Activated CD8-positive, alpha-beta T cell treated with anti-CD3 and anti-CD28 coated beads for 36 hours (primary cell): ENCODE measurements around the gene NAPB. TPM values are rescaled to one million over a fixed set of nuclear protein-coding genes. Genes with fewer than 3 reads are reported as not detected.
A peak's percentile ranks its signal among the peaks of the same experiment; 100 is the strongest.

Experiments used
- ATAC-seq: fragments of 200-7000 bp; cut with Tn5 transposase; one replicate; pipeline ENCODE4 v1.10.0; 2021; ENCODE audit warnings: mild to moderate bottlenecking, moderate library complexity
- CTCF ChIA-PET: fragments of 350-600 bp; sonication (Branson Sonifier 250); formaldehyde crosslinking; loops from one replicate; lab custom pipeline; 2021; ENCODE audit warnings: antibody characterized with exemption; lab: Charles Lee
- POLR2A ChIA-PET: fragments of 350-600 bp; sonication (Branson Sonifier 250); formaldehyde crosslinking; loops from one replicate; lab custom pipeline; 2021; ENCODE audit warnings: antibody characterized with exemption; lab: Charles Lee
- DNase-seq: peaks from one replicate; pipeline ENCODE4 v3.0.0-alpha.2; 2020
- H3K27ac Mint-ChIP-seq: one replicate; pipeline ENCODE4 v1.8.0; 2021; ENCODE audit warnings: mild to moderate bottlenecking, mixed read lengths
- H3K27me3 Mint-ChIP-seq: one replicate; pipeline ENCODE4 v1.8.0; 2021; ENCODE audit warnings: mixed read lengths
- H3K36me3 Mint-ChIP-seq: one replicate; pipeline ENCODE4 v1.8.0; 2021; ENCODE audit warnings: low read depth, mixed read lengths
- H3K4me1 Mint-ChIP-seq: one replicate; pipeline ENCODE4 v1.8.0; 2021; ENCODE audit warnings: low read depth, mixed read lengths
- H3K4me3 Mint-ChIP-seq: one replicate; pipeline ENCODE4 v1.8.0; 2021; ENCODE audit warnings: mild to moderate bottlenecking, moderate library complexity, mixed read lengths
- H3K9me3 Mint-ChIP-seq: one replicate; pipeline ENCODE4 v1.8.0; 2021; ENCODE audit warnings: mixed read lengths
- CTCF ChIP-seq: fragments of 200-600 bp; IDR thresholded peaks from one replicate; pipeline ENCODE4 v1.8.0; 2022; ENCODE audit warnings: antibody characterized with exemption, mild to moderate bottlenecking
- intact Hi-C: fragments of 100-400 bp; cut with micrococcal nuclease; formaldehyde crosslinking; loops from one replicate; pipeline ENCODE4 v1.10.0; 2022
- total RNA-seq, 2 experiments: library from RNA; stranded (reverse); gene quantifications; one replicate each; pipeline ENCODE4 v1.2.3, GENCODE V29; 2021

The NAPB gene
- total RNA-seq, 2 experiments from 2014 or later = 14.3 to 16.8 TPM

- Mint-ChIP-seq H3K36me3 (no peaks in the 10 kb centered on the region), H3K27me3 (no peaks in the 10 kb centered on the region), H3K9me3 (no peaks in the 10 kb centered on the region), H3K4me1 (peaks cover 26% of the 10 kb centered on the region), H3K4me3 (no peak overlapping the region), H3K27ac (peak overlapping the region; percentile 61)
- peak; percentile 39 for DNase-seq
- peak; percentile 59 for ATAC-seq
- ChIA-PET POLR2A (no interaction called here), CTCF (interaction anchor here (1.0 to 1.6 kb wide), 3 partner anchors 10 to 150 kb away, joined by 3 to 6 read pairs (median 5); no protein-coding TSS in a partner anchor)
- intact Hi-C loops = no loop called here
- no peak for TF ChIP-seq CTCF
Measured at GRCh38 chr20:23456409-23456808, 35.1 kb upstream of the NAPB start.

DNA sequence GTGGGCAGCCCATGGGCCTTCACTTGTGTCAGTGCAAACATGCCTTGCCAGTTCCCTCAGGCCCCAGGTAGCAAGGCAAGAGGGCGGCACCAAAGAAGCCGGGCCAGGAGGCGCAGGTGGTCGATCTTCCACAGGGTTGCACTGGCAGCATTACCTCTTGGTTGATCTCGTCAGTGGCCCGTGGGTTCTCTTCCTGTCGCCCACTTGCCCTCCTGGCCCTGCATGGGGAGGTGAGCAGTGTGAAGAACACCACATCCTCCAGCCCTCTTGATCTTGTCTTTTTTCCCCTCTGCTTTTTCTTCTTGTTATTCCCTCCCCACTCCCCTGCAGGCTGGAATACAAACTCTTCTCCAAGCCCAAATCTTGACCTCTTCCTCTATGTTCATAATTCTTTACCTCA, 34.4 kb upstream of the NAPB start:
- peak; percentile 27 for DNase-seq
- H3K4me1 Mint-ChIP-seq = peaks cover 23% of the 10 kb centered on the region
- H3K9me3 Mint-ChIP-seq = no peaks in the 10 kb centered on the region
- no peaks in the 10 kb centered on the region for H3K27me3 Mint-ChIP-seq
- ATAC-seq = peak; percentile 55
- CTCF ChIA-PET = interaction anchor here (1.0 to 1.6 kb wide), 3 partner anchors 9 to 151 kb away, joined by 3 to 6 read pairs (median 5); no protein-coding TSS in a partner anchor
- H3K36me3 Mint-ChIP-seq = no peaks in the 10 kb centered on the region
- no peak for TF ChIP-seq CTCF
- POLR2A ChIA-PET = no interaction called here
- no peak overlapping the region for H3K4me3 Mint-ChIP-seq
- intact Hi-C loops = no loop called here
- peak overlapping the region; percentile 62 for H3K27ac Mint-ChIP-seq

- ChIA-PET CTCF (interaction anchor here (0.8 to 1.6 kb wide), 2 partner anchors 8 to 13 kb away, joined by 5 read pairs; no protein-coding TSS in a partner anchor), POLR2A (no interaction called here)
- ATAC-seq (no peak), DNase-seq (no peak)
- Mint-ChIP-seq H3K36me3 (no peaks in the 10 kb centered on the region), H3K4me1 (peaks cover 25% of the 10 kb centered on the region), H3K4me3 (no peak overlapping the region), H3K27me3 (no peaks in the 10 kb centered on the region), H3K9me3 (no peaks in the 10 kb centered on the region), H3K27ac (no peak overlapping the region)
- TF ChIP-seq CTCF = no peak
- intact Hi-C loops = no loop called here
Measured at GRCh38 chr20:23454816-23455215, 33.5 kb upstream of the NAPB start.

DNA sequence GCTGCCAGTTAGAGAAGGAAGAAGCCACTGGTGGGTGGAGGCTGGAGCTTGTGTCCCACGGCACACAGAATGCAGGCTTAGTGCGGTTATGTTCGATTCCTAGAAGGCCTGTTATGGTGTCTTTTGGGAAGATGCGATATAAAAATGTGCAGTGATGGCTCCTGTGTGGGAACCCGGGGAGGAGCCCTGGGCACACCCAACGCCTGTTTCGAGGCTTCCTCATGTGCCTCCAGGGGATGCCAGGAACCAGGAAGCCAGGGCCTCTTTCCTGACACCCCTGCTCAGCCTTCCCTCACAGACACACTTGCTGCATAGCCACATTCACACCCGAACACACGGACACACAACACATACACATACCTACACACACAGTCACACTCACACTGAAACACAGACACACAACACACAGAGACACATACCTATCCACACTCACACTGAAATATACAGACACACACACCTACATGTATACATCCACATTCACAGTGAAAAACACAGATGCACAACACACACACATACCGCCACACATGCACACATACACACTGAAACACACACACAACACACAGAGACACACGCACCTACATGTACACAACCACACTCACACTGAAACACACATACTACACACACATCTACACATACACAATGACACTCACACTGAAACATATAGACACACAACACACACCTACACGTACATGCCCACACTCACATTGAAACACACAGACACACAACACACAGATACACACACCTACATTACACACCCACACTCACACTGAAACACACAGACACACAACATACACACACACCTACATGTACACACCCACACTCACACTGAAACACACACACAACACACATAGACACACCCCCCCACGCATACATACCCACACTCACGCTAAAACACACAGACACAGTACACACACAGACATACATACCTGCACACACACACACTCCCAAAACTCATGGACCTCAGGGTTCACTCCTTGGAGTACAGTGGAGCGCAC, 32.6 kb upstream of the NAPB start:
- TF ChIP-seq CTCF = no peak
- no peaks in the 10 kb centered on the region for H3K9me3 Mint-ChIP-seq
- no peak for ATAC-seq
- CTCF ChIA-PET = no interaction called here
- H3K4me1 Mint-ChIP-seq = peaks cover 34% of the 10 kb centered on the region
- H3K4me3 Mint-ChIP-seq = no peak overlapping the region
- intact Hi-C loops = no loop called here
- H3K27ac Mint-ChIP-seq = no peak overlapping the region
- DNase-seq = no peak
- POLR2A ChIA-PET = no interaction called here
- no peaks in the 10 kb centered on the region for H3K36me3 Mint-ChIP-seq
- no peaks in the 10 kb centered on the region for H3K27me3 Mint-ChIP-seq

DNA sequence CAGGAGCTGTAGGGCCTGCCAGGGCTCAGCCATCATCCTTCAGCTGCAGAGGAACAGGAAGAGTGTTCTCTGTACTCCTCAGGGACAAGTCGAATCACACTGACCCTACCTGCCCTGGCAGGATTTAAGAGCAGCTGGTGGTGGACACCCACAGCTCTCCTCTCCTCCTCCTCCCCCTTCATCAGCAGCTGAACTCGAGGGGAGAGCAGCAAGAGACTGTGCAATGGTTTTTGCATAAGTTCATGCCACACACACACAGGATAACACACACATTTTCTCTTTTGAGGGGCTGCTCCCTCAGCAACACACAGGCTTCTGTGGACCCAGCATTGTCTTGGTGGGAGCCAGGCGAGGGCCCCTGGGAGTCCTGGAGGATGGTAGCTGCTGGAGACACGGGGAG, 31.5 kb upstream of the NAPB start, which contains the start of gene CST11:
CST11 (minus strand) TSS at position 101 of the 400 bp plus-strand sequence; CDS start at position 36, 65 bp downstream.
- ChIA-PET CTCF (interaction anchor here (3.3 kb wide), 1 partner anchor 11 kb away, joined by 13 read pairs; no protein-coding TSS in a partner anchor), POLR2A (interaction anchor here (0.5 kb wide), 1 partner anchor 32 kb away, joined by 3 read pairs; no protein-coding TSS in a partner anchor)
- DNase-seq = no peak
- no peak for TF ChIP-seq CTCF
- no peak for ATAC-seq
- H3K4me3 Mint-ChIP-seq = no peak within 1 kb of the TSS
- peaks cover 34% of the 10 kb centered on the region for H3K4me1 Mint-ChIP-seq
- intact Hi-C loops = no loop called here
- no peaks in the 10 kb centered on the region for H3K27me3 Mint-ChIP-seq
- H3K9me3 Mint-ChIP-seq = no peaks in the 10 kb centered on the region
- no peaks in the 10 kb centered on the region for H3K36me3 Mint-ChIP-seq
- no peak within 1 kb of the TSS for H3K27ac Mint-ChIP-seq
